Breast epithelium (tissue), 4 donors: ENCODE measurements around the gene RIMKLA. TPM values are rescaled to one million over a fixed set of nuclear protein-coding genes. Genes with fewer than 3 reads are reported as not detected.

ENCODE experiments used
- DNase-seq, 2 donors: peaks; one replicate each; pipeline ENCODE4 v3.0.0-alpha.2; 2019; ENCODE audit warnings: low spot score in 2 of 2
- H3K27ac ChIP-seq, 2 donors: fragments of 200-600 bp; sonication (generic) in 1 of 2; one replicate each; pipeline ENCODE4 v1.5.1; 2016 to 2019; ENCODE audit warnings: mild to moderate bottlenecking in 1 of 2
- H3K27me3 ChIP-seq, 2 donors: fragments of 200-600 bp; sonication (generic) in 1 of 2; one replicate each; pipeline versions ENCODE4 v1.5.1 to v1.6.0; 2017 to 2019; ENCODE audit warnings: control low read depth in 1 of 2, mild to moderate bottlenecking in 1 of 2
- H3K36me3 ChIP-seq: fragments of 200-600 bp; one replicate; pipeline ENCODE4 v1.5.1; 2019
- H3K4me1 ChIP-seq, 2 donors: fragments of 200-600 bp; sonication (generic); one replicate each; pipeline ENCODE4 v1.5.1; 2016 to 2019; ENCODE audit warnings: control low read depth in 1 of 2
- H3K4me3 ChIP-seq, 3 donors: fragments of 200-600 bp; sonication (generic); 1 replicate in 2 of 3; 2 replicates in 1 of 3; pipeline ENCODE4 v1.5.1; 2016 to 2019; ENCODE audit warnings: mild to moderate bottlenecking in 3 of 3, moderate library complexity in 2 of 3
- H3K9me3 ChIP-seq, 2 donors: fragments of 200-600 bp; sonication (generic) in 1 of 2; one replicate each; pipeline ENCODE4 v1.5.1; 2016 to 2019; ENCODE audit warnings: control low read depth in 1 of 2
- CTCF ChIP-seq, 3 donors: fragments of 450-650 bp; IDR thresholded peaks; one replicate each; pipeline ENCODE4 v1.5.1; 2016 to 2017; ENCODE audit warnings: antibody characterized with exemption in 3 of 3, mild to moderate bottlenecking in 3 of 3, moderate library complexity in 3 of 3
- POLR2A ChIP-seq: fragments of 450-650 bp; IDR thresholded peaks from one replicate; pipeline ENCODE4 v1.6.1; 2016; ENCODE audit warnings: antibody characterized with exemption, mild to moderate bottlenecking, moderate library complexity
- POLR2AphosphoS5 ChIP-seq, 3 donors: sonication (generic); formaldehyde crosslinking; IDR thresholded peaks; one replicate each; pipeline ENCODE4 v1.6.1; 2017; ENCODE audit warnings: antibody characterized with exemption in 3 of 3
- intact Hi-C: fragments of 100-400 bp; cut with DNase I; formaldehyde crosslinking; loops from one replicate; pipeline ENCODE4 v1.15.1; 2023; ENCODE audit warnings: low total_unique reads
- total RNA-seq, 3 donors: library from RNA; depleted of rRNA; stranded (reverse); fragments of >200 nt; gene quantifications; one replicate each; pipeline ENCODE4 v1.1.0, GENCODE V29; 2016

Gene RIMKLA
- total RNA-seq, 3 donors from 2014 or later = 0.32 to 0.73 (median 0.66) TPM

GRCh38 chr1:42403880-42404400 is 23.3 kb downstream of the RIMKLA start:
- H3K27ac ChIP-seq = no peak overlapping the region
- H3K27me3 ChIP-seq = no peaks in the 10 kb centered on the region
- no peak overlapping the region for H3K4me3 ChIP-seq
- intact Hi-C loops = no loop called here
- no peaks in the 10 kb centered on the region for H3K4me1 ChIP-seq
- H3K9me3 ChIP-seq = no peaks in the 10 kb centered on the region
- H3K36me3 ChIP-seq = no peaks in the 10 kb centered on the region
- no peak for TF ChIP-seq POLR2AphosphoS5 (IDR thresholded peaks at IDR 0.05)
- no peak for TF ChIP-seq CTCF (IDR thresholded peaks at IDR 0.05)
- no peak for TF ChIP-seq POLR2A
- no peak for DNase-seq

DNA sequence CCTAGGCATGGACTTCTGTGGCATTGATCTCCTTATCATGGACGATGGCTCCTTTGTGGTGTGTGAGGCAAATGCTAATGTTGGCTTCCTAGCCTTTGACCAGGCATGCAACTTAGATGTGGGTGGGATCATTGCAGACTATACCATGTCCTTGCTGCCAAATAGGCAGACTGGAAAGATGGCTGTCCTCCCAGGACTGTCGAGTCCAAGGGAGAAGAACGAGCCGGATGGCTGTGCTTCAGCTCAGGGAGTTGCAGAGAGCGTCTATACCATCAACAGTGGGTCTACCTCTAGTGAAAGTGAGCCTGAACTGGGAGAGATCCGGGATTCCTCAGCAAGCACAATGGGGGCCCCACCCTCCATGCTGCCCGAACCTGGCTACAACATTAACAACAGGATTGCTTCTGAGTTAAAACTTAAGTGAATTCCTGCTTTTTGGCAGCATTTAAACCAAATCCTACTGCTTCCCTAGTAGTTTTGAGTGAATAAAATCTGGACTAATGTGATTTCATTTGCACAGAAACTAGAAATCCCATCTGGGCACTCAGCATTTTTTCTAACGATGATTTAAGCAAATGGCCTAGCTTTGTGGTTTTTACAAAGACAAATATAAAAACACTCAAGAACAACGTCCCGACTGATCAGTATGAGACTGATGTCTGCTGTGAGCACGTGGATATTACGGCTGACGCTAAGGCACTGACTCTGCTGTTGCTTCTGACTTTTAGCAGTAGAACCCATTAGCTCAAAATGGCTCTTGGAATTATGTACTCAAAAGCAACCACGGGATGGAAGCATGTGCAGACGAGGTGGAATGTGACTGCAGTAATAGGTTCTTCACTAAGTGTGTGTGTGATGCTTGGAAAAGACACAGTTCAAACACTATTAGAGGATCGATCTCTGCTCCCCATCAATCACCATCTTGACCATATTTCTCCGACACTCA is 34.2 kb downstream of the RIMKLA start:
- TF ChIP-seq POLR2A (no peak), CTCF (IDR thresholded peaks at IDR 0.05) (no peak), POLR2AphosphoS5 (IDR thresholded peaks at IDR 0.05) (no peak)
- H3K27me3 ChIP-seq = no peaks in the 10 kb centered on the region
- no peak overlapping the region for H3K27ac ChIP-seq
- H3K4me1 ChIP-seq = no peaks in the 10 kb centered on the region
- H3K36me3 ChIP-seq = no peaks in the 10 kb centered on the region
- no peak overlapping the region for H3K4me3 ChIP-seq
- intact Hi-C loops = no loop called here
- no peak for DNase-seq
- no peaks in the 10 kb centered on the region for H3K9me3 ChIP-seq

- no peak overlapping the region for H3K27ac ChIP-seq
- intact Hi-C loops = no loop called here
- peaks cover 0 to 8% of the 10 kb centered on the region in 2 donors for H3K4me1 ChIP-seq
- TF ChIP-seq POLR2A (no peak), POLR2AphosphoS5 (IDR thresholded peaks at IDR 0.05) (no peak), CTCF (IDR thresholded peaks at IDR 0.05) (no peak)
- no peak overlapping the region for H3K4me3 ChIP-seq
- H3K36me3 ChIP-seq = no peaks in the 10 kb centered on the region
- H3K9me3 ChIP-seq = no peaks in the 10 kb centered on the region
- DNase-seq = no peak
- H3K27me3 ChIP-seq = no peaks in the 10 kb centered on the region
Measured at GRCh38 chr1:42417166-42417565, 36.6 kb downstream of the RIMKLA start.

GRCh38 chr1:42418516-42418915 is 37.9 kb downstream of the RIMKLA start:
- TF ChIP-seq POLR2AphosphoS5 (IDR thresholded peaks at IDR 0.05) = no peak
- TF ChIP-seq CTCF (IDR thresholded peaks at IDR 0.05) = no peak
- TF ChIP-seq POLR2A = no peak
- H3K4me1 ChIP-seq = peaks cover 0 to 8% of the 10 kb centered on the region in 2 donors
- DNase-seq = no peak
- H3K36me3 ChIP-seq = no peaks in the 10 kb centered on the region
- no peaks in the 10 kb centered on the region for H3K27me3 ChIP-seq
- intact Hi-C loops = no loop called here
- no peak overlapping the region for H3K4me3 ChIP-seq
- H3K27ac ChIP-seq = no peak overlapping the region
- H3K9me3 ChIP-seq = no peaks in the 10 kb centered on the region
